Brain pericyte (primary cell): Measurements from ENCODE around the gene RASGEF1B.

Experiments used
- DNase-seq: peaks from one replicate; pipeline ENCODE4 v3.0.0-alpha.2; 2012; ENCODE audit warnings: low read depth, low spot score

Gene RASGEF1B

GRCh38 chr4:81399306-81400086, 72.2 kb downstream of the RASGEF1B start:
- no peak for DNase-seq

- no peak for DNase-seq
Observed at GRCh38 chr4:81398379-81398778, 73.3 kb downstream of the RASGEF1B start.

GRCh38 chr4:81397635-81398034, 74.1 kb downstream of the RASGEF1B start:
- DNase-seq = no peak

- DNase-seq = no peak
Observed at GRCh38 chr4:81395239-81395638, 76.5 kb downstream of the RASGEF1B start.

- no peak for DNase-seq
Observed at GRCh38 chr4:81392164-81392563, 79.5 kb downstream of the RASGEF1B start.

GRCh38 chr4:81389720-81390119, 82.0 kb downstream of the RASGEF1B start:
- DNase-seq = no peak

- no peak for DNase-seq
Observed at GRCh38 chr4:81380437-81380836, 91.3 kb downstream of the RASGEF1B start.

- no peak for DNase-seq
Observed at GRCh38 chr4:81378386-81378785, 93.3 kb downstream of the RASGEF1B start.

- no peak for DNase-seq
Observed at GRCh38 chr4:81377191-81377590, 94.5 kb downstream of the RASGEF1B start.

GRCh38 chr4:81376720-81377119, 95.0 kb downstream of the RASGEF1B start:
- DNase-seq = no peak
